Stimulated activated CD8-positive, alpha-beta memory T cell treated with anti-CD3 and anti-CD28 coated beads, Interleukin-15, amount 100 ng/mL, for 48 hours (primary cell): ENCODE data around the gene ALLC.
"Not testable (repeated sequence)": the region's sequence is repeated elsewhere in the genome, so short reads cannot be mapped to it uniquely, and the experiment has no call there.

Experiments used
- DNase-seq, 2 donors: peaks; one replicate each; pipeline ENCODE4 v3.0.0-alpha.2; 2020; ENCODE audit warnings: low read depth in 2 of 2

ALLC gene

GRCh38 chr2:3626118-3626811 is 31.7 kb upstream of the ALLC start:
- no peak for DNase-seq

- no peak for DNase-seq
Observed at GRCh38 chr2:3626812-3627499, 31.0 kb upstream of the ALLC start.

- DNase-seq, result no peak
Observed at GRCh38 chr2:3627500-3628100, 30.4 kb upstream of the ALLC start.

- DNase-seq, result no peak
Observed at GRCh38 chr2:3628241-3628679, 29.7 kb upstream of the ALLC start.

GRCh38 chr2:3628800-3629199 is 29.2 kb upstream of the ALLC start:
- DNase-seq, result no peak

GRCh38 chr2:3630631-3631030 is 27.4 kb upstream of the ALLC start:
- no peak for DNase-seq

GRCh38 chr2:3631161-3631850 is 26.7 kb upstream of the ALLC start:
- DNase-seq, result no peak

- DNase-seq, result no peak
Observed at GRCh38 chr2:3631851-3632659, 25.9 kb upstream of the ALLC start.

GRCh38 chr2:3633089-3633981 is 24.7 kb upstream of the ALLC start:
- no peak for DNase-seq

- no peak for DNase-seq
Observed at GRCh38 chr2:3633982-3634595, 23.9 kb upstream of the ALLC start.

GRCh38 chr2:3634596-3635121 is 23.3 kb upstream of the ALLC start:
- DNase-seq, result no peak

GRCh38 chr2:3635171-3635974 is 22.6 kb upstream of the ALLC start:
- no peak for DNase-seq

GRCh38 chr2:3635975-3636327 is 22.0 kb upstream of the ALLC start:
- DNase-seq, result not testable (repeated sequence)

GRCh38 chr2:3636586-3637310 is 21.3 kb upstream of the ALLC start:
- no peak for DNase-seq

GRCh38 chr2:3637311-3637675 is 20.7 kb upstream of the ALLC start:
- no peak for DNase-seq

- no peak for DNase-seq
Observed at GRCh38 chr2:3637692-3638455, 20.1 kb upstream of the ALLC start.

- no peak for DNase-seq
Observed at GRCh38 chr2:3638456-3638810, 19.6 kb upstream of the ALLC start.
